GM18519 (cell line): ENCODE data around the gene SARDH.
"Not testable (repeated sequence)": the region's sequence is repeated elsewhere in the genome, so short reads cannot be mapped to it uniquely, and the experiment has no call there.

Experiments used
- ATAC-seq: cut with Tn5 transposase; IDR thresholded peaks from one replicate; pipeline ENCODE4 v1.9.1; 2021; ENCODE audit warnings: mild to moderate bottlenecking, moderate library complexity; ENCODE audit not compliant: unreplicated experiment, low FRiP score

The SARDH gene

GRCh38 chr9:133676450-133676849 is 61.7 kb downstream of the SARDH start:
- no peak for ATAC-seq

GRCh38 chr9:133675796-133676195 is 62.4 kb downstream of the SARDH start:
- ATAC-seq: not testable (repeated sequence)

GRCh38 chr9:133674091-133674490 is 64.1 kb downstream of the SARDH start:
- no peak for ATAC-seq

- ATAC-seq: no peak
Measured at GRCh38 chr9:133673258-133673655, 64.9 kb downstream of the SARDH start.

- no peak for ATAC-seq
Measured at GRCh38 chr9:133672503-133673257, 65.5 kb downstream of the SARDH start.

- ATAC-seq: no peak
Measured at GRCh38 chr9:133671371-133671770, 66.8 kb downstream of the SARDH start.

- no peak for ATAC-seq
Measured at GRCh38 chr9:133670466-133670865, 67.7 kb downstream of the SARDH start.

- no peak for ATAC-seq
Measured at GRCh38 chr9:133669182-133669801, 68.9 kb downstream of the SARDH start.

- ATAC-seq: no peak
Measured at GRCh38 chr9:133667759-133668450, 70.2 kb downstream of the SARDH start.

- no peak for ATAC-seq
Measured at GRCh38 chr9:133666845-133667244, 71.3 kb downstream of the SARDH start.

GRCh38 chr9:133666387-133666786 is 71.8 kb downstream of the SARDH start:
- ATAC-seq: no peak

- no peak for ATAC-seq
Measured at GRCh38 chr9:133665535-133665934, 72.6 kb downstream of the SARDH start.

GRCh38 chr9:133665096-133665495 is 73.1 kb downstream of the SARDH start:
- no peak for ATAC-seq

- no peak for ATAC-seq
Measured at GRCh38 chr9:133664173-133665050, 73.7 kb downstream of the SARDH start.

- ATAC-seq: no peak
Measured at GRCh38 chr9:133661846-133662540, 76.2 kb downstream of the SARDH start.

GRCh38 chr9:133659516-133659915 is 78.6 kb downstream of the SARDH start:
- ATAC-seq: no peak

- ATAC-seq: no peak
Measured at GRCh38 chr9:133658442-133659431, 79.4 kb downstream of the SARDH start.

- no peak for ATAC-seq
Measured at GRCh38 chr9:133657120-133657661, 81.0 kb downstream of the SARDH start.
